Effector CD8-positive, alpha-beta T cell (primary cell): Measurements from ENCODE around the gene TACR2.

Source experiments
- DNase-seq: peaks from one replicate; lab custom pipeline; 2025; lab: John Stamatoyannopoulos, UW
- total RNA-seq, 4 experiments: gene quantifications; one replicate each; lab custom pipeline; 2026; lab: John Stamatoyannopoulos, UW

Gene TACR2
- total RNA-seq = 0 to 0.29 (median 0.06) reads per million in 4 experiments

GRCh38 chr10:69416695-69417094, at the start of gene TACR2:
TACR2 (minus strand) TSS chr10:69416918; CDS start chr10:69416323, 595 bp downstream.
- DNase-seq = no peak

GRCh38 chr10:69466158-69466490, 49.4 kb upstream of the TACR2 start:
- DNase-seq = no peak

DNA sequence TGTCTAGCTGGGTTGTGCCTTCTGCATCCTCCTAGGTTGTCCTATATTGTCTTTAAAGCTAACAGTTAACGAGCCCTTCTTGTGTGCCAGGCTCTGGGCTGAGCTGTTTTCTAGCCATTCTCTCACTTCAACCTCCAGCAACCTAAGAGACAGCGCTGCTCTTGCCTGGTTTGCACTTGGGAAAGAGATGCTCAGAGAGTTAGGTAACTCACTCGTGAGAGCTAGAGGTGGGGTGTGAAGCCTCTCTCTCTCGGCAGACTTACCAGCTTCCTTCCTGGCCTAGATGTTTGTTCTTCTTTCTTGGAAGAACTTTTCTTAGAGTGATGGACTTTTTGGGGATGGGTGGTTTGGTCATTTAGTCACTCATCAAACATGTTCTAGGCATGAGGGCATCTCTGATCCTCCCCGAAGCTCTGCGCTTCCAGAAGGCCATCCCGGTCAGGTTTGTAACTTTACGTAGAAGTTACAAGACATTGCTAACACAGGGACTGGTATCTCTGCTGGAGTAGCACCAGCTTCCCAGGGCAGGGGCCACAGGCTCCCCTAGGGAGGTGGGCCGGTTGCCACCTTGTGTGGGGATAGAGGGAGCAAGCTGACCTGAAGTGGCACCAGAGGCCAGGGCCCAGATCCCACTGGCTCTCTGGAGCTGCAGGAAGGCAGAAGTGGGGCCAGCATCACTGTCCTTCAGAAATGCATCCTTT, 48.9 kb upstream of the TACR2 start:
- DNase-seq = no peak

GRCh38 chr10:69464801-69465401, 48.2 kb upstream of the TACR2 start:
- DNase-seq = no peak

DNA sequence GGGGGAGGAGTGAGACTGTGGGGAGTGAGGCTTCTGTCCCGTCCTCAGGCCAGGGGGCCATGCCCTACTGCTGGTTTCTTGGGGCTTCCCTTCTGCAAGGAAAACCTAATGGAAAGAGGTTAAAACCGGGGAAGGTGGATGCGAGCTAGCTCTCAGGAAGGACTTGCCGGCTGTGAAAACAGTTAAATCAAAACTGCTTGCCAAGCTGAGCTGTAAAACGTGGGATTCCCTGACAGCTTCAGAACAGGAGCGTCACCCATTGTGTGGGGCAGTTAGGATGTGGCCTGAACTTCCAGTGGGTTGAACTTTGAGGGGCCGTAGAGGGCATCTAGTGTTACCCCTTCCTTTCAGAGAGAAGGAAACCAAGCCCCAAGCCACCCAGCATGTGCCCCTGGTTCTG, 47.7 kb upstream of the TACR2 start:
- no peak for DNase-seq

- DNase-seq = no peak
Observed at GRCh38 chr10:69463886-69464285, 47.2 kb upstream of the TACR2 start.

- no peak for DNase-seq
Observed at GRCh38 chr10:69461243-69462025, 44.7 kb upstream of the TACR2 start.

GRCh38 chr10:69460576-69461242, 44.0 kb upstream of the TACR2 start:
- DNase-seq = no peak

DNA sequence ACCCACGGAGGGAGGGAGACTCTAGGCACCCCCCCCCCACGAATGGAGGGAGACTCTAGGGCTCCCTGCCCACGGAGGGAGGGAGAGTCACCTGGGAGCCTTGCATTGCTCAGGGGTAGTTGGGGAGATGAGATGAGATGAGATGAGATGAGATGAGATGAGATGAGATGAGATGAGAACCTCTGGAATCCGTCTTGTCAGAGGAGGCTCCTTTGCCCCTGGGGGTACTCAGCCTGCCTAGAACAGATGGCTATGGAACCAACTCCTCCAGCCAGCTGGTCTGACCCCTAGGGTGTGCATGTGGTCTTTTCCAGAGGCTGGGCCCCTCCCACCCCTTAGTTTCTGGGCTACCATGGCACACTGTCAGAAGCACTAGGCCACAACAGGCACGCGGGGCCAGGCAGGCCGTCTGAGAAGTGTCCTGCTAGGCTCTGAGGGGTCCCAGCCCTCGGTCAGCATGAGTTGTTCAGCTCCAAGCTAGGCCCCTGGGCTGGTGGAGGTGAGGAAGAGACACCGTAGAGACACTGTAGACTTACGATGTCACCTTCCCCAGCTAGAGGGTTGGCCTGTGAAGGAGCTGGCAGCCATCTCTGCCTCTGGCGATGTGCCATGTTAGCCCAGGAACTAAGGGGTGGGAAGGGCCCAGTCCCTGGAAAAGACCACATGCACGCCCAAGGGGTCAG, 43.3 kb upstream of the TACR2 start:
- DNase-seq = no peak

- no peak for DNase-seq
Observed at GRCh38 chr10:69459101-69459790, 42.5 kb upstream of the TACR2 start.

DNA sequence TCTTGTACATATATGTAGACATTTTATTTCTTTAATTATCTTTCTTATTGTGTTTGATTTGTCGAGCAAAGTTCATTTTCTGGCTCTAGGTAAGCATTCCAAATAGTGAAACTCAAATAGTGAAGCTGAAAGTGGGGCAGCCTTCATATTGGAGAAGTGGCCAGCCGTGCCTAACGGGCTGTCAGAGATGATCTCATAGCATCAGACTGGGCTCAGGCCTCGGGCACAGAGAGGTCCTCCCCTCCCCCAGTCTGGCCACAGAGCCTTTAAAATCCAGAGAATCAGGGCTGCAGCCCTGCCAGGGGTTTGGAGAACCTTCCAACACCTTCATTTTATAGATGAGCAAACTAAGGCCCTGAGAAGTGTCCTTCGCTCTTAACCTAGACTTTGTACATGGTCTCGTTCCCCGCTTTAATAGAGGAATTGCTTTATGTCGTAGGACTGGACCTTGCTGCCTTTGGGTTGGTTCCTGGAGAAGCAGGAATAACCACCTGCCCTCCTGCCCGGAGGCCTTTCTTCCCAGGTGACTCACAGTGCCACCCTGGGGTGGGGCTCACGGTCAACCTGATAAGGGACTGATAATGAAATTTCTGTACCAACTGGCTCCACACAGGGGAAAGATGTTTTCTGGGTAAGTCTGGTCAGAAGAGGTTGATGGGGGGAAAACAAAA, 41.8 kb upstream of the TACR2 start:
- DNase-seq = no peak

DNA sequence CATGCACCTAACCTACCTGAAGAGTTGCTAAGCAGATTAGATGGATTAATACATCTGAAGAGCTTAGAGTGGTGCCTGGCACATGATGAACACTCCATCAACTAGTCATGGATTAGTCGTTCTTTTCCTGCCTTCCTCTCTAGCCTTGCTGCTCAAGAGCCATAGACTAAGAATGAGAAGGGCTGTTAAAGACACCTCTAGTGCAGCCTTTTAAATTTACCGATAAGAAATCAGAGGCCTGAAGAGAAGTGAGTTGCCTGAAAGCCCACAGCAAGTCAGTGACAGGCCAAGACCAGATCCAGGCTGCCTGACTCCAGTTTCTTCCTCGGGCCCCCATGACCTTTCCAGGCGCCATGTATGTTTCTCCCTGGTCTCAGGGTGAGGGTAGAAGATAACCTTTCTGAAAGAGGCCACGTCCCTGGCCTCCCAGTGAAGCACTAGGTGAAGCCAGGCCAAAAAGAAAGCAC, 41.1 kb upstream of the TACR2 start:
- no peak for DNase-seq

GRCh38 chr10:69456880-69457693, 40.4 kb upstream of the TACR2 start:
- DNase-seq = no peak

- no peak for DNase-seq
Observed at GRCh38 chr10:69455006-69455763, 38.5 kb upstream of the TACR2 start.

GRCh38 chr10:69453795-69454194, 37.1 kb upstream of the TACR2 start:
- no peak for DNase-seq

DNA sequence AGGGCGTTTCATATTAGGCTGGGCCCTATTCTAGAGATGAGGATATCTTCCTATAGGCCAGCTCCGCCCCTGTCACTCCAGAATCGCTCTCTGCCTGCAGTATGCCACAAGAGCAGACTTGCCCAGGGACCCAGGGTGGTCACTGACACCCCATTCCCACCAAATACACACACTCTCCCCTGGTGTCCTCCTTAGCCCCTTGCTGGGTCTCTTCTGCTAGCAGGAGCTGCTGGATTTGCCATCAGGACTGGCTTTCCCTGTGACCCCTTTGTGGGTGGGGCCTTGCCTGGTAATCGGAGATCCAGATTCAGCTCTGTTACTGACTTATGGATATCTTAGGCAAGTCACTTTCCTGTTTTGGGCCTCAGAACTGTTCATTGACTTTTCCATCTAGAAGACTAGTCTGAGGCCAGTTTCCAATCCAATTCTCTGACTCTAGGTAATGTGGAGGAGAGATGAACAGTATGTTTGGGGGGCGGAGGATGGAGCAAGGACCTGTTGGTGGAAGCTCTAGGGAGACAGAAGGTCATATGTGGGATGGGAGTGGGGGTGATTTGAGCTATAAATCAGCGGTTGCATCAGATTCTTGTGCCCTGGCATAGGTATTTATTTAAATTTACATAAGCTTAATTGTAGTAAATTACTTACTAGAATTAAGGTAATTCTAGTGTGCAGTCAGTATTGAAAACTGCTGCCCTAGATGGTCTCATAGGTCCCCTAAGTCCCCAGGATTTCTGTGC, 36.1 kb upstream of the TACR2 start:
- no peak for DNase-seq

- DNase-seq = no peak
Observed at GRCh38 chr10:69451784-69452251, 35.1 kb upstream of the TACR2 start.

- peak; percentile 62 for DNase-seq
Observed at GRCh38 chr10:69451209-69451783, 34.6 kb upstream of the TACR2 start, which contains the start of gene TSPAN15. TSPAN15 (plus strand) TSS chr10:69451465; CDS start chr10:69451595, 130 bp downstream.
